HK-2 (cell line): ENCODE results near the gene IGFBP6.
"Not testable (repeated sequence)": the region's sequence is repeated elsewhere in the genome, so short reads cannot be mapped to it uniquely, and the experiment has no call there.

Source experiments
- DNase-seq: peaks from one replicate; pipeline ENCODE4 v3.0.0-alpha.2; 2018; ENCODE audit not compliant: unreplicated experiment

Gene IGFBP6

GRCh38 chr12:53070877-53071492, 26.5 kb upstream of the IGFBP6 start:
- DNase-seq = no peak

- no peak for DNase-seq
These were observed 25.6 kb upstream of the IGFBP6 start for GRCh38 chr12:53071591-53072551.

- DNase-seq = no peak
These were observed 23.6 kb upstream of the IGFBP6 start for GRCh38 chr12:53073881-53074280.

GRCh38 chr12:53074283-53074998, 23.0 kb upstream of the IGFBP6 start:
- no peak for DNase-seq

- no peak for DNase-seq
These were observed 22.5 kb upstream of the IGFBP6 start for GRCh38 chr12:53074999-53075370.

GRCh38 chr12:53076461-53076860, 21.0 kb upstream of the IGFBP6 start:
- no peak for DNase-seq

- DNase-seq = no peak
These were observed 20.4 kb upstream of the IGFBP6 start for GRCh38 chr12:53077030-53077429.

- DNase-seq = no peak
These were observed 18.8 kb upstream of the IGFBP6 start for GRCh38 chr12:53078425-53079225.

- peak; percentile 100 for DNase-seq
These were observed 18.0 kb upstream of the IGFBP6 start, which contains the start of gene SPRYD3 for GRCh38 chr12:53079226-53080117. TSS of gene SPRYD3 (minus strand) at chr12:53079390. CDS start at chr12:53079333, 57 bp downstream.

- no peak for DNase-seq
These were observed 14.8 kb upstream of the IGFBP6 start for GRCh38 chr12:53082637-53083175.

GRCh38 chr12:53086361-53086760, 11.1 kb upstream of the IGFBP6 start:
- DNase-seq = no peak

GRCh38 chr12:53090105-53090504, 7.4 kb upstream of the IGFBP6 start:
- DNase-seq = no peak

- no peak for DNase-seq
These were observed 6.9 kb upstream of the IGFBP6 start for GRCh38 chr12:53090554-53090953.

- DNase-seq = no peak
These were observed 5.7 kb upstream of the IGFBP6 start for GRCh38 chr12:53091756-53092155.

- DNase-seq = no peak
These were observed 3.6 kb upstream of the IGFBP6 start for GRCh38 chr12:53093777-53094393.

- DNase-seq = no peak
These were observed 3.1 kb upstream of the IGFBP6 start for GRCh38 chr12:53094394-53094787.

- not testable (repeated sequence) for DNase-seq
These were observed 2.5 kb upstream of the IGFBP6 start for GRCh38 chr12:53094796-53095595.

GRCh38 chr12:53095596-53095895, 1.9 kb upstream of the IGFBP6 start:
- not testable (repeated sequence) for DNase-seq

GRCh38 chr12:53096089-53096741, 1.3 kb upstream of the IGFBP6 start:
- DNase-seq = no peak
